GM18858 (cell line): ENCODE measurements around the gene VASH2.
"Not testable (repeated sequence)": the region's sequence is repeated elsewhere in the genome, so short reads cannot be mapped to it uniquely, and the experiment has no call there.

Experiments used
- ATAC-seq: cut with Tn5 transposase; IDR thresholded peaks from one replicate; pipeline ENCODE4 v1.9.1; 2021; ENCODE audit not compliant: unreplicated experiment

The VASH2 gene

DNA sequence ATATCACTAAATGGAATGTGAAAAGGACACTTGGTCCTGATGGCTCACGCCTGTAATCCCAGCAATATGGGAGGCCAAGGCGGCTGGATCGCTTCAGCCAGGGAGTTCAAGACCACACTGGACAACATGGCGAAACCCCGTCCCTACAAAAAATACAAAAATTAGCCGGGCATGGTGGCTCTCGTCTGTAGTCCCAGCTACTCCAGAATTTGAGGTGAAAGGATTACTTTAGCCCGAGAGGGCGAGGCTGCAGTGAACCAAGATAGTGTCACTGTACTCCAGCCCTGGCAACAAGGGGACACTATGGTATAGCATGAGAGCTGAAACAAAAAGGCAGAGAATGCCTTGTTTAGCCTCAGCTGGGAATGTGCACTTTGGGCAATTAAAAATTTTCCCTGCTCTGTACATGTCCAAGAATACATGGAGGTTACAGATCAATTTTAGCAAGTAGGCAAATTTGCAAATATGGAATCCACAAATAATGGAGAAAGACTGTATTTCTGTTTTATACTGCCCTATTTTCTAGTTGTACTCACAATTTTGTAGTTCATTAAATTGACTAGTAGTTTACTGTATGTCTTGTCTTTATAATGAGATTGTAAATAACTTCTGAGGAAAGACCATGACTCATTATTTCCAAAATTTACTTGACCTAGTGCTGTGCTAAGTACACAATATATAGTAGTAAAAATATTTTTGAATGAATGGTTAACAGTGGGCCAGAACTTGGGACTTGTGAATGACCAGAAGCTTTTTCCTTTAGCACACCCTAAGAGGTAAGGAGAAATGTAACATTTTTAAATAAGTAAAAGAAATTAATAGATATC, 67.3 kb downstream of the VASH2 start:
- no peak for ATAC-seq

DNA sequence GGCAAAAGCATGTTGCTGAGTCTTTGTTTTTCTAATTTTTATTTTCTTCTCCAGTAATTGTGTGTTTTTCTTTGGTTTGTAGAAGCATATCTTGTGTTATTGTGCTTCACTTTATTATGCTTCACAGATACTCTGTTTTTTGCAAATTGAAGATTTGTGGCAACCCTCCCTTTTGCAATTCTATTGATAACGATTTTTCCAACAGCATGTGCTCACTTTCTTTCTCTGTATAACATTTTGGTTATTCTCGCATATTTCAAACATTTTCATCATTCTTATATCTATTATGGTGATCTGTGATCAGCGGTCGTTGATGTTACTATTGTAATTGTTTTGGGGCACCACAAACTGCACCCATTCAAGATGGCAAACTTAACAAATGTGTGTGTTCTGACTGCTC, 69.1 kb downstream of the VASH2 start:
- no peak for ATAC-seq

DNA sequence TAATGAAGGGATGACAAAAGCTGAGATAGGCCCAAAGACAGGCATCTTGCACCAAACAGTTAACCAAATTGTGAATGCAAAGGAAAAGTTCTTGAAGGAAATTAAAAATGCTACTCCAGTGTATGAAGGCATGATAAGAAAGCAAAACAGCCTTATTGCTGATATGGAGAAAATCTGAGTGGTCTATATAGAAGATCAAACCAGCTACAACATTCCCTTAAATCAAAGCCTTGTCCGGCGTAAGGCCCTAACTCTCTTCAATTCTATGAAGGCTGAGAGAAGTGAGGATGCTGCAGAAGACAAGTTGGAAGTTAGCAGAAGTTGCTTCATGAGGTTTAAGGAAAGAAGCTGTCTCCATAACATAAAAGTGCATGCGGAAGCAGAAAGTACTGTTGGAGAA, 69.7 kb downstream of the VASH2 start:
- ATAC-seq, result no peak

DNA sequence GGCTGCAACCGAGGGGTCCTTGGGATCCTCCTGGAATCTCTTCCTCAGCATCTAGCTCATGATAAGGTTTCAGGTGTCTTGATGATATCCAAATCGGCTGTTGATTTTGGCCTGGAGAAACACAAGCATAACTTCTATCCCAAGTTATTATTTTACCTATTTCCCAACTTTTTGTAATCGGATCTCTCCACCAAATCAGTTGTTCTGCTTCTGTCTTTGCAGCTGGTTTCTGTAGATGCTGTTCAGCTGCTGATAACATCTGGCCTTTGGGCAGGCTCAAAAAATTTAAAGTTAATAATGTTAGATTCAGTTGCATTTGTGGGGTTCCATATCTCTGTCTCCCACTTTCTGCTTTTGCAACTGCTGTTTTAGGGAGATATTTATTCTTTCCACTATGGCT, 76.7 kb downstream of the VASH2 start:
- ATAC-seq, result not testable (repeated sequence)

DNA sequence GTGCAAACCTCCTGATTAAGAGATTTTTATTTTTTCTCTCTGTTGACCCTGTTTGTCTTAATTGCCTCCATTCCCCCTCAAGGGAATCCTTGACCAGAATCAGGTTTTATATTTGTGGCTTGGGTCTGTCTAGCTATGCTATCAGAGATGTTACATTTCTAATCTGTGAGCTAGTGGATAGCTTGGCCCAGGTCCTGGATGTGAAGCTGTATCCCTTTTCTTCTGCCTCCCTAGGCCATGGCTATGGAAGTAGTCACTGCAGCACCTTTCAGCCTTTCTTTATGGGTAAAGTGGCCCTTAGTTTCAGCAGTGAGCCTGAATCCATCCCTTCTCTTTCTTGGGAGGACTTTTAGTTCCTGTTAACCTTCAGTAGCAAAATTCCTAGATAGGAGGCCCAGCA, 82.3 kb downstream of the VASH2 start:
- no peak for ATAC-seq

DNA sequence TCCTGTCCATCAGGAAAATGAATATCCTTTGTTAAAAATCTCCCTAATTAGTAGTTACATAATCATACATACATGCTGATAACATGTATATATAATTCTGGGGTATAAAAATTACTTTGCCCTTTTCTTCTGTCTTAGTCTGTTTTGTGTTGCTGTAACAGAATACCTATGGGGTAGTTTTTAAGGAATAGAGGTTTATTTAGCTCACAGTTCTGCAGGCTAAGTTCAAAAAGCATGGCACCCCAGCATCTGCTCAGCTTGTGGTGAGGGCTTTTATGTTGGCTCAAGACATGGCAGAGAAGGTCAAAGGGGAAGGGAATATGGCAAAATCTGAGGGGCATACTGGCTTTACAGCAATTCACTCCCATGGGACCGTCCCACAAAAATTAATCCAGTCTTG, 84.4 kb downstream of the VASH2 start:
- no peak for ATAC-seq

DNA sequence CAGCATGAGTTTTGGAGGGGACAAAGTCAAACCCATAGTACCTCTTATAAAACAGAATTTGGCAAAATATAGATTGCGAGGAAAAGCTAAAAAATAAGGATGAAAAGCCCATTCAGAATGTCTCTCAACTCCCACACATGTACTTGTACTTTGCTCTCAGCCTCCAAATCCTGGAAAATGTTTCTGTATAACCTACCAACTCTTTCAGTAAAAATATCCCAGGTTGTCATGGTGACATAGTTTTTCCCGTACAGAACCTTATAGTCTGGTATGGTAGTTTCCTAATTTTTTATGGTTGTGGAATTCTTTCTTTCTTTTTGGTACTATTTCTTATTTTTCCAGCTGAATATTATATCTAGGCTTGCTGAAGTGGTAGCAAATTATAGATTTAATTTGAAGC, 85.2 kb downstream of the VASH2 start:
- no peak for ATAC-seq
